Measurements from ENCODE around the gene NCAPG2.

Gene NCAPG2

DNA sequence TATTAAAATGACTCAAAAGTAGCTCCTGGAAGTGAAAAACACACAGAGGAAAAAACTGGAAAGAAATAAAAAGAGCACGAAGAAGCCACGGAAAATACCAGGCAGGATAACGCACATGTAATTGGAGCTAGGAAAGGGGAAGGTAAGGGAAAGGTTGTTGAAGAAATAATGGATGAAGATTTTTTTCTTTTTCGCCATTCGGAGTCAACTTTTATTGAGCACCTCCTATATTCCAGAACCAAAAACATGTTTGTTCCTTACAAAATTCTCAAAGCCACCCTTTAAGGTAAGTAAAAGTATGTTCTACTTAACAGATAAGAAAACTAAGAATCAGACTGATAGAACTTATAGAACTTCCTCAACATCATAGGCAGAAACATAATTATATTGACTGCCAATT, 84.2 kb downstream of the NCAPG2 start:
- no peak for DNase-seq

DNA sequence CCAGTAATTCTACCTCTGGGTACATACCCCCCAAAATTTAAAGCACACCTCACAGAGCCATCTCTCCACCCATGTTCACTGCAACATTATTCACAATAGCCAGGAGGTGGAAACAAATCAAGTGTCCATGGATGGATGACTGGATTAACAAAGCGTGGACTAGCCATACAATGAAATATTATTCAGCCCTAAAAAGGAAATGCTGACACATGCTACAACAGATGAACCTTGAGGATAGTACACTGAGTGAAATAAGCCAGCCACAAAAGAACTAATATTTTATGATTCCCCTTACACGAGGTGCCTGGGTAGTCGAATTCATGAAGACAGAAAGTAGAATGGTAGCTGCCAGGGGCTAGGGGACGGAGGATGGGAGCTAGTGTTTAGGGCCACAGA, 85.9 kb downstream of the NCAPG2 start:
- DNase-seq = no peak

DNA sequence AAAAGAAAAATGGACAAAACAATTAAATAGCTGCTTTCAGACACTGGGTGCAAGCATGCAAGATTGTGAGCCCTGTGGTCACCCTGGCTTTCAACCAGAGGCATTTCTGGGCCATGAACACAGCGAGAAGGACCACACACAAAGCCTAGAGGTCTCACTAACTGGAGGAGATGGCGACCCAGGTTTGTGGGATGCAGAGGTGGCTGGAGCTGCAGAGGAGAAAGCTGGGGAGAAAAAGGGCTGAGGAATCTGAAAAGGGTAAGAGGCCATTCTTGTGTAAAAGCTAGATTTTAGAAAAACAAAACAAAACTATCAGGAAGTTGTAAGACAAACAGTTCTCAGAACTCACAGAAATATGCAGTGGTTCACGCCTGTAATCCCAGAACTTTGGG, 86.9 kb downstream of the NCAPG2 start:
- no peak for DNase-seq

DNA sequence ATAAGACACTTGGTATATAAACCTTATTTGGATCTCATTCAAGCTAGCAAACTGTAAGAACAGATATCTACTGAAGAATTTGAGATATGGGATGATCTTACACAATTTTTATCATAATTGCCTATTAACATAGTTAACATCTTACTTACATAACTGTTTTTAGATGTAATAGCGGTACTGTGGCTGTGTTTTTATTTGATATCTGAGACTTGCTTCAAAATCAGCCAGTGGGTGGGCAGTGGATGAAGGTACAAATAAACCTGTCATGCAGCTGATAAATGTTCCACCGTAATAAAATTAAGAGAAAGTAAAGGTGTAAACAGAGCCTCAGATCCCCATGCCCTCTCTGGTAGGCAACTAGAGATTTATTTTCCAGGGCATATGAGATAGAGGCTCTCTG, 88.6 kb downstream of the NCAPG2 start:
- DNase-seq = no peak

DNA sequence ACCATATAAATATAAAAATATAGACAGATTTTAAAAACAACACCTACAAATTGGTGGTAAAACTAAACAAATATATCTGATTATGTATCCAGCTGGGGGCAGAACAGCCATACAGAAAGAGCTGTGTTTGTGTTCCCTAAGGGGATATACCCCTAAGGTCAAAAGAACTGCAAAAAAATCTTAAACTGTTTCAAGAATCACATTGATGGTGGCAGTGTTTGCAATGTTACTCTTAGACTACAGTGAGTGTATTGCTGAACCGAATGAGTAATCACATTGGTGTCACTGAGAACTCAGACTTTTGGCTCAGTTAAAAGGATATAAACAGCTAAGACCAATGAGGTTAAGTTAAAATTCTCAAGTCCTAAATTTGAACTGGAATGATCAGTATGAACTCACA, 89.9 kb downstream of the NCAPG2 start:
- no peak for DNase-seq

DNA sequence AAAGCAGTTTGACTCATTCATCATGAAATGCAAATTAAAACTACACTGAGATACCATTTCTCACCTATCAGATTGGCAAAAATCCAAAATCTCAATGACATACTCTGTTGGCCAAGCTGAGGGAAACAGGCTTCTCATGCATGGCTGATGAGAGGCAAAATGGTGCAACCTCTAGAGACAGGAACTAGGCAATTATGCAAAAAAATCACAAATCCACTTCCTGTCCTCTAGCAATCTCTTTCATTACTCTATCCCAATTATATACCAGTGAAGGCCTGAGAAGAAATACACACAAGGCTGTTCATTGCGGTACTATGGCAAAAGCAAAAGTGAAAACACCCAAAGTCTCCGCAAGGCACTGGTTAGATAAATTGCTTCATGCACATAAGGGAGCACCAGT, 91.1 kb downstream of the NCAPG2 start:
- no peak for DNase-seq

DNA sequence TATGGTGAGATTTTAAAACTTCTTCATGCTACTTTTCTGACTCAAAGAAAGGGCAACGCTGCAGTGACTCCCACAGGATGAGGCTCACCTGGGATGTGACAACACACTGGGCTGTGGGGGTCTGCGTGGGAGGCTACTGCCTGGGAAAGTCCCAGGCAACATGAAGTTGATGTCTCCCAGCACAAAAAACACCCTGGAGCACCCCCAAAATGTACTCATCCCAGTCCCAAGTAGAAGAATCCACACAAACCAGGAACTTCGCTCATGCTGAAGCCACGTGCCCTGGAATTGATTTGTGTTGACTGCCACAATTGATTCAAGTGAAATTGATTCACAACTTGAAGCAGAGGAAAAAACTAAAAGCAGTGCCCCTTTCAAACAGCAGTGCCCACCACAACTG, 92.1 kb downstream of the NCAPG2 start:
- no peak for DNase-seq

DNA sequence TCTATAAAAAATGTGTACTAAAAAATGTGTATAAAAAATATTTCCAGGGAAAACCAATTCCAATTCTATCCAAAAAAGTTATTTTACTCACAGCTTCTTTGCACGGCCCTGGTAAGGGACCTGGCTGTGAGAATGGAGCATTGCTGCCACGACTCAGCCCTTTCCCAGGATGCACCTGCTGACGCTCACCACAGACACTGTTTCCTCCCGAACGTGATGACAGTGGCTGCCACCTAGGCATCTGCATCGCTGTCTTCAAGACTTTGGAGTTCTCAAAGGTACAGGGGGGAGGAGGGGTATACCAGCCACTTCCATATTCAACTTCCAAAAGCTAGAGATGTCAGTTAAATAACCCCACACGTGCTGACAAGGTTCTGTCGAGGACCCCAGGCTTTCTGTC, 93.1 kb downstream of the NCAPG2 start:
- no peak for DNase-seq

DNA sequence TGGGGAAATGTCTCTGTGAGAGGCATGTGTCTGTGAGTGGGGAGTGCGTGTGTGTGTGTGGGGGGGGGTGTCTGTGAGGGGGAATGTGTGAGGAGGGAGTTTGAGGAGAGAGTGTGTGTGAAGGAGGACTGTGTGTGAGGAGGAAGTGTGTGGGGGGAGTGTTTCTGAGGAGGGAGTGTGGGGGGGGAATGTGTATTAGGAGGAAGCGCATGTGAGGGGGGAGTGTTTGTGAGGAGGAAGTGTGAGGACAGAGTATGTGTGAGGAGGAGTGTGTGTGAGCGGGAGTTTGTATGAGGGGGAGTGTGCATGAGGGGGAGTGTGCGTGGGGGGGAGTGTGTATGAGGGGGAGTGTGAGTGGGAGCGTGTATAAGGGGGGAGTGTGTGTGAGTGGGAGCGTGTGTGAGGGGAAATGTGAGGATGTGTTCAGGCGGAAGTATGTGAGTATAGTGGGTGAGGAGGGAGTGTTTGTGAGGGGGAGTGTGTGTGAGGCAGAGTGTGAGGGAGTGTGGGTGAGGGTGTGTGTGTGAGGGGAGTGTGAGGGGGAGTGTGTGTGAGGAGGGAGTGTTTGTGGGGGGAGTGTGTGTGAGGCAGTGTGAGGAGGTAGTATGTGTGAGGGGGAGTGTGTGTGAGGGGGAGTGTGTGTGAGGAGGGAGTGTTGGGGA, 95.2 kb downstream of the NCAPG2 start:
- no peak for DNase-seq

DNA sequence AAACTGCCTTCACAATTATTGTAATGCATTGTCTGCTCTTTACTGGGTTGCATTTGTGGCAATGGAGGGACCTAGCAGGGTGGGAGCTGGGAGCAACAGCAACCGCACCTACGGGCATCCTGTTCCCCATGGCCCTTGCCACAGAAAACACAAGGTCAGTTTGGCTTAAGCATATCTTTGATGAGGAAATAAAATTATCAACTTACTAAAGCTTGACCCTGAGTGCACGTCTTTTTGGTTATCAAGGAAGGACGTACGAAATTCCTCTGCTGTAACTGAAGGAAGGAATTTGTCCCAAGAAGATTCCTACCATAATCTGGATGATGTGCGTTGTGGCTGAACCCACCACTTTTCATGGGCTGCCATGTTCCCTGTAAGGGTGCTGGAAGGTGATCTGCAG, 97.0 kb downstream of the NCAPG2 start:
- DNase-seq = no peak

DNA sequence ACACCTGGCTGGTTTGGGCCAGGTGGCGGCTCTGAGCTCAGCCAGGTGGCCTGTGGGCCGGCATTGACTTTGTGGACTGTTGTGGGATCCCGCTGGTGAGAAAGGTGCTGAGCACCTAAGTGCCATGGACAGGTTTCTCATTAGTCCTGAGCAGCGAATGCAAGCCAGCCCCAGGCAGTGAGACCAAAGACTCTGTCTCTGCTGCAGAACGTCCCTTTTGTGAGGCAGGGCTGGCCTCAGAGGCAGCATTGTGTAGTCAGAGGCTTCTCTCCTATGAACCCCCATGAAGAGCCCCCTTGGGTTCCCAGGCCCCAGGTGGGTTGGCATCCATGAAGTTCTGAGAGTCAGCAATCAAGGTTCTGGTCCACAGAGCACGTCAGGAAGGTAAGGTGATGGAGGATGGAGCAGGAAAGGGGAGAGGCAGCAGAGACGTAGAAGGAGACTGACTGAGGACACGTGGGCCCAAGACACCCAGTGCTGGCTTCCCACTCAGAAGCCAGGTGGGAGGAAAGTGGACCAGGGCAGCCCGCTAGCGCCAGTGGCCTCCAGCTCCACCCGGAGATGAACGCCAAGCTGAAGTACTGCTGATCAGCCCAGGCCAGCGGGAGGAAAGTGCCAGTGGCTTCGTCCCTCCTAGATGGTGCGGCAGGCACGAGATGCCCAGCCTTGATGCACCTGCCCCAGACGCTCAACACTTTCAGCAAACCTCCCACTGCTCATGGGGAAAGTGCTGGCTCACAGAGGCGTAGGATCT, 97.8 kb downstream of the NCAPG2 start:
- no peak for DNase-seq

DNA sequence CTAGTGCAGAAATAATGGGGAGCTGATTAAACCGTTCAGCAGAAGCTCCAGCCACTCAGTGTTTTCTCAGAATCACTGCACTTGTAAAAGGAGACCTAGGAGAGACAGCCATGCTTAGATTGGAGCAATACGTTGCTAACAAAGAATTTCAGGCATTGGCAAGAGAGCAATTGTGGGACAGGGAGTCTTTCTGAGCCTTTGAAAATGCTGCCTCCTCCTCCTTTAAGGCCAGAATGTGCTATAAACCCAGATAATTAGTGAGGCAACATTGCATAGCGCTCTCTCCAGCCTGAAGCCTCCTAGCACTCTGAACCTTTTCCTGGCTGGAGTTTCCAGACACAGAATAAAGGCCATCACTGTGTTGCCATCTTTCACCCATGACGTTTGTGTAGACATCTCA, 98.5 kb downstream of the NCAPG2 start:
- no peak for DNase-seq

DNA sequence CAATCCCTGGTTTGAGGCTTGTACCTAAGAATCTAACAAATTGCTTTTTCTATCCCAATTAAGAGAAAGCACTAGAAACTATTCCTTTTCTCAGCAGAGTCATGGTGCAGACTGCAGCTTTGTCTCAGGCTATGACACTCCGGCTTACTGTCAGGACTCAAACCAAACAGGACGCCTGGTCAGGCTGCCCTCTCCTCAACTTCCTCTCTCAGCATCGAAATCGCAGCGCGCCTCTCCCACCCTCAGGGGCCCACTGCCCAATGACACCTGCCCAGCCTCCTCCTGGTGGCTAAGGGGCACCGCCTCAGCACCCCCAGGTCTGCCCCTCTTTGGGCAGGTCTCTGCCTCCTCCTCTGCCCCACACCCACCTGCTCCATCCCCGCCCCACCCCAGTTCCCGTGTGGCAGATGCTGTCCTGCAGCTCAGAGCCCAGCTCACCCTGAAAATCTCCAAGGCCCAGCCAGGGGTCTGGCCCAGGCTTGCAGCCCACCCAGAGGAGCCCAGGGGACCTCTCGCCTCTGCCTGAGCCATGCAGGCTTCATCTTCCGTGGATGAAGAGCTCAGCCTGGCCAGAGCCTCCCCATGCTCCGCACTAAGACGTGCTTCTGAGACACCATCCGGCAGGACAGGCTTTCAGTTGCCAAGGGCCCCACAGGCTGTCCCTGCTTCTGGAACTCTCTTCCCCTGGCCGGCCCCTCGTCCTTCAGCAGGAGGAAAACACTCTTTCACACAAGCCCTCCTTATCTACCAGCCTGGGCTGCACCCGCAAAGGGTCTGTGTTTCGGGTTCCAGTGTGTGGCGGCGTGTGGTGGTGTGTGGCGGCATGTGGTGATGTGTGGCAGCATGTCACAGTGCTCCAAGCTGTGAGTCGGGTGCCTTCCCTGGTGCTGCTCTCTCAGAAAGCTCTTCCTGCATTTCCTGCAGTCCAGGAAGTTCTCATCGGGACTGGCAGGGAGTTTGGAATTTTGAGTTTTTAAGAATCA, 100.5 kb downstream of the NCAPG2 start:
- no peak for DNase-seq

DNA sequence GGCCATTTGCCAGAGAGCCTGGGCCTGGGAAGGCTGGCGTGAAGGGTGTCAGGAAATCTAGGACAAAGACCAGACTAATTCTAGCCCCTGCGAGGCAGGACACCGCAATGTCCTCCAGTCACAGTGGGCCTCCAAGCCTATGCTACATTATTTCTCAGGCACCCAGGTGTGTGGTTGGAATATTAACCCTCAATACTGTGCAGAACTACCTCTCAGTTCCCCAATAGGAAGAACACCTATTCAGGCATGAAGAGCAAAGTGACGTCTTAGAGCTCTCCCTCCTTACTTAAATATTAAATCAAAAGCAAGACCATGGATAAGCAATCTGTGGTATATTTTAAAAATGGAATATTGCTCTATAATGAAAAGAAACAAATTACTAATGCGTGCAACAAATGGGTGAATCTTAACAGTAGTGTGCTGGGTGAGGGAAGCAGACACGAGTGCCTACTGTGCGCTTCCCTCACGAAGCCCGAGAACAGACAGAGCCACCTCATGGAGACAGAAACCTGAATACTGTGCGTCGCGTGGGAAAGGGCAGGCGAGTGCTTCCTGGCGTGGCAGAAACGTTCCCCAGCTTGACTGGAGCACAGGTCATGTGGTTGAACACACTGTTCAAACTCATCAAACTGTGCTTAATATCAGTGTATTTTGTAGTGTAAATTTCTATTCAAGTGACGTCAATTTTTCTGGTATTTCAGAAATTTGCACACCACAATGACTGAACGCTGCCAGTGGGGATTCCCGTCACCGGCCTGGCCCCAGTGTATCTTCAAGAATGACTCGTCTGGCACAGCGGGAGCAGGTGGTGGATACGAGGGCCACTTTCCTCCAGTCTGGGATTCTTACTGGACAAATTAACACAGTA, 101.5 kb downstream of the NCAPG2 start:
- DNase-seq = no peak

DNA sequence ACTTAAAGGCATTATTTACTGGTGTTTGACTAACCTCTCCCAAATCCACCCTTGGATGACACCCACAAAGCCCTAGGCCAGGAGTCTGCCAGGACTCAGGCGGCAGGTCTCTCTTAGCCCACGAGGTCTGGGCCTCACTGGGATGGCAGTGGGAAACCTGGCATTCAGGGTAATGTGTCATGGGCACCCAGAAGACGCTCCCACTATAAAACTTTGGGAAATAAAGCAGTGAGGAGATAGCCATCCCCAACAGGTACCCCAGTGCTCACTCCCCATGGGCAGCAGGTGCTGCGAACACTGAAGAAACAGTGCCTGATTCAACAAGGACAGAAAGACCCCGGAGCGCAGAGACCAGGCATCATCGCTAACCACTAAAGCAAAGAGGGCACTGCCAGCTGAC, 102.6 kb downstream of the NCAPG2 start:
- no peak for DNase-seq

DNA sequence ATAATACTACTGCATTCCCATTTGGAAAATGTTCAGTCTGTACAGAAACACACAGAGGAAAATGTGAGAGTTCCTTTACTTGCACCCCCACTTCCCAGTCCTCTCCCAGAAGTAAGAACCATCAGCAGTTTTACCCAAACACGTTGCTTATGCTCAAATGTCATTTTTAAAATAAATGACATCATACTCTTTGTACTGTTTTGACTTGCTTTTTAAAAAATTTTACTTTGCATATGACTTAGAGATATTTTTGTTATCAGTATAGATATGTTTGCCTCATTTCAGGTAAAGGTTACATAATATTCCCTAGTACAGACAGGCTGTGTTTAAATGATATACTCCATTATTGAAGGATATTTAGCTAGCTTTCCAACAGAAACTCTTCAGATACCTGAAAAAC, 103.5 kb downstream of the NCAPG2 start:
- no peak for DNase-seq

DNA sequence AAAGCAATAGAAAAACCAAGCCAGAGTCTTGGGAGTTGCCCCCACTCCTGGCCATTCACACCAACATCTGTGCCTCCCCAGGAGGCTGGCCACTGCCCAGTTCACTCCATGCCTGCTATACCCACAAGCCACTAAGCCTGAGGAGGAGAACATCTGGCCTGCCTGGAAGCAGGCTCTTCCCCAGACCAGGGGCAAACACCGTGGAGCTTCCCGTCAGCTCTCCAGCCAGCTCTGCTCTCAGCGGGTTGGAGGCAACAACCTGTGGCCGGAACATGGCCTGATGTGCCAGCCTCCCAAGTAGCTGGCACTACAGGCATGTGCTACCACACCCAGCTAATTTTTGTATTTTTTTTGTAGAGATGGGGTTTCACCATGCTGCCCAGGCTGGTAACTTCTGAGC, 107.9 kb downstream of the NCAPG2 start:
- no peak for DNase-seq

DNA sequence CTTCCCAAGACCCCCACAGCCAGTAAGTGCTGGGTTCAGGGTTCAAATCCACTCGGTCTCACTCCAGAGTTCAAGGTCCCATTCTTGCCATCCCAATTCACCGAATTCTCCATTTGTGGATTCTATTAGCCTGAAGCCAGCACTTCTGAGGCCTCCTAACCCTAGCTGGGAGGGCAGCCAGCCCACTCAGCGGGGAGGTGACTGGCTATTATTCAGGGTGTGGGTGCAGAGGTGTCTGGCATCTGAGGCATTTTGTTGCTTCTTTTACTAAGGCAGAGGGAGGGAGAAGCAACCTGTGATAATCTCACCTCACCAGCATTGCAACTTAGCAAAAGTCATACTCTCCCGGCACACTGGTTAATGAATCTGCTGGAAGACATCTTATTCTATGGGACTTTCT, 108.3 kb downstream of the NCAPG2 start:
- no peak for DNase-seq

DNA sequence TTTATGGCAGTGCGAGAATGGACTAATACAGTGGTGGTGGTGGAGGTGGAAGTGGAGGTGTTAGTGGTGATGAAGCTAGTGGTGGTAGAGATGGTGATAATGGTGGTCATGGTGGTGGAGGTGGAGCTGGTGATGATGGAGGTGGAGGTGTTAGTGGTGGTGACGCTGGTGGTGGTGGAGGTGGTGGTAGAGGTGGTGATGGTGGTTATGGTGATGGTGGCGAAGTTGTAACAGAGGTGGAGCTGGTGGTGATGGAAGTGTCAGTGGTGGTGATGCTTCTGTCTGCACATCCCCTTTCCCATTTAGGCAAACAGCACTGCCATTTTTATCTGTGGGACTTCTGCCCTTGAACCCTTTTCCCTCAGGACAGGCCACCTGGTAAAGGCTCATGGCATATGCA, 109.5 kb downstream of the NCAPG2 start:
- no peak for DNase-seq

DNA sequence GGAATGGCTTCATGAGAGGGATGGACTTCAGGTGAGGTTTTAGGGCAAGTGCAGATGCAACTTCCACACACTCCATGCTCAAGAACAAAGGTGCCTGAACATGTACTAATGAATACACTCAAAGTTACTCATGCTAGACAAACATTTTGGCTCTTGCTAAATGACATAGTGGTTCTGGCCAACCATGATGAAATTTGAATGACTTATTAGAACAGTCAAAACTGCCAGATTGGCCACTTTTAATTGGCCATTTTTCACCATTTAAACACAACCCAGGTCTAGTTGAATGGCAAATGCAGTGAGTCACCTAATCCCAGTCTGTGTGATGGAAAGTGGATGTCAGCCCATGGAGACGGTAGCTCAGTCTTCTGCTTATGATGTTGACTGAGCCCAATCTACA, 112.1 kb downstream of the NCAPG2 start:
- no peak for DNase-seq

DNA sequence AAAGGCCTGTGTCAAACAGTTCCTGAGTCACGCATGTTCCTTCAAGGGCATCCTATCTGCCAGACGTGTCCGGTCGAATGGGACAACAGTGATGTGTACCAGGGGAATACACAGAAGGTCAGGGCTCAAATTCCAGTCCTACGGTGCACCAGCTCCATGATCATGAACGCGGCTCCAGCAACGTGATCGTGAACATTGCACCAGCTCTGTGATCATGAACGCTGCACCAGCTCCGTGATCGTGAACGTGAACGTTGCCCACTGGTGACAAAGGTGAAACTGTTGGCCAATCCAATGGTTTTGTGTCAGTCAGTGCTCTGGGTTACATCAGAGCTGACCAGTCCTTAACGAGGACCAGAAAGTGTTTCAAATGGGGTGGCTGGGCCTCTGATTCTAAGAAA, 112.7 kb downstream of the NCAPG2 start:
- DNase-seq = no peak

DNA sequence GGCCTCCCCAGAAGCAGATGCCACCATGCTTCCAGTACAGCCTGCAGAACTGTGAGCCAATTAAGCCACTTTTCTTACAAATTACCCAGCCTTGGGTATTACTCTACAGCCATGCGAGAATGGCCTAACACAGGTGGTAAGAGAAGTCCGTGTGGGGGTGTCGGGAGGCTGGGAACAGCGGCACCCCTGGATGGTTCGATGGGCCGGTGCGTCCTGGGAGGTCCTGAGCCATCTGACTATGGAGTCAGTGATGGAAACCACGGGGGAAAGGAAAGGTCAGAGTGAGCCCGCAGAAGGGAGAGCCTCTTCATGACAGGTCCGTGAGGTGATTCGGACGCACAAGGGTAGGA, 114.4 kb downstream of the NCAPG2 start:
- DNase-seq = no peak

DNA sequence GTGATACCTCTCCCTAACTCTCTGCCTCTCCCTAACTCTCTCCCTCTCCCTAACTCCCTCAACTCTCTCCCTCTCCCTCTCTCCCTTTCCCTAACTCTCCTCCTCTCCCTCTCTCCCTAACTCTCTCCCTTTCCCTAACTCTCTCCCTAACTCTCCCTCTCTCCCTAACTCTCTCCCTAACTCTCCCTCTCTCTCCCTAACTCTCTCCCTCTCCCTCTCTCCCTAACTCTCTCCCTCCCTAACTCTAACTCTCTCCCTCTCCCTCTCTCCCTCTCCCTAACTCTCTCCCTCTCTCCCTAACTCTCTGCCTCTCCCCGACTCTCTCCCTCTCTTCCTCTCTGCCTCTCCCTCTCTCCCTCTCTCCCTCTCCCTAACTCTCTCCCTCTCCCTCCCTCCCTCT, 115.0 kb downstream of the NCAPG2 start:
- no peak for DNase-seq

Measured in SHP77 (cell line).